Right kidney (tissue), 1 donor: Measurements from ENCODE around the gene RPN1.
"Not testable (repeated sequence)": the region's sequence is repeated elsewhere in the genome, so short reads cannot be mapped to it uniquely, and the experiment has no call there.

Source experiments
- DNase-seq: peaks from one replicate; pipeline ENCODE4 v3.0.0-alpha.2; 2016

RPN1 gene

GRCh38 chr3:128613083-128613829 lies 37.4 kb downstream of the RPN1 start:
- no peak for DNase-seq

GRCh38 chr3:128610451-128611070 lies 40.1 kb downstream of the RPN1 start:
- DNase-seq = no peak

GRCh38 chr3:128609294-128609693 lies 41.3 kb downstream of the RPN1 start:
- DNase-seq = no peak

GRCh38 chr3:128607710-128608048 lies 42.9 kb downstream of the RPN1 start:
- no peak for DNase-seq

- no peak for DNase-seq
These were observed 44.5 kb downstream of the RPN1 start for GRCh38 chr3:128606094-128606493.

GRCh38 chr3:128605091-128606046 lies 45.2 kb downstream of the RPN1 start:
- no peak for DNase-seq

- DNase-seq = no peak
These were observed 46.5 kb downstream of the RPN1 start for GRCh38 chr3:128603811-128604775.

GRCh38 chr3:128603313-128603712 lies 47.3 kb downstream of the RPN1 start:
- no peak for DNase-seq

- DNase-seq = no peak
These were observed 51.5 kb downstream of the RPN1 start for GRCh38 chr3:128598884-128599664.

- DNase-seq = no peak
These were observed 52.7 kb downstream of the RPN1 start for GRCh38 chr3:128597900-128598299.

- DNase-seq = no peak
These were observed 57.8 kb downstream of the RPN1 start for GRCh38 chr3:128592864-128593263.

GRCh38 chr3:128591738-128592426 lies 58.7 kb downstream of the RPN1 start:
- no peak for DNase-seq

GRCh38 chr3:128590948-128591347 lies 59.7 kb downstream of the RPN1 start:
- no peak for DNase-seq

- DNase-seq = not testable (repeated sequence)
These were observed 60.6 kb downstream of the RPN1 start for GRCh38 chr3:128589985-128590384.

- no peak for DNase-seq
These were observed 62.5 kb downstream of the RPN1 start for GRCh38 chr3:128588147-128588546.

GRCh38 chr3:128587391-128587790 lies 63.2 kb downstream of the RPN1 start:
- no peak for DNase-seq

GRCh38 chr3:128586932-128587331 lies 63.7 kb downstream of the RPN1 start:
- DNase-seq = not testable (repeated sequence)

- DNase-seq = not testable (repeated sequence)
These were observed 64.2 kb downstream of the RPN1 start for GRCh38 chr3:128586391-128586790.

- no peak for DNase-seq
These were observed 64.6 kb downstream of the RPN1 start for GRCh38 chr3:128585974-128586373.

GRCh38 chr3:128585189-128585588 lies 65.4 kb downstream of the RPN1 start:
- DNase-seq = no peak
